ENCODE measurements around the gene MCUB.

MCUB gene

DNA sequence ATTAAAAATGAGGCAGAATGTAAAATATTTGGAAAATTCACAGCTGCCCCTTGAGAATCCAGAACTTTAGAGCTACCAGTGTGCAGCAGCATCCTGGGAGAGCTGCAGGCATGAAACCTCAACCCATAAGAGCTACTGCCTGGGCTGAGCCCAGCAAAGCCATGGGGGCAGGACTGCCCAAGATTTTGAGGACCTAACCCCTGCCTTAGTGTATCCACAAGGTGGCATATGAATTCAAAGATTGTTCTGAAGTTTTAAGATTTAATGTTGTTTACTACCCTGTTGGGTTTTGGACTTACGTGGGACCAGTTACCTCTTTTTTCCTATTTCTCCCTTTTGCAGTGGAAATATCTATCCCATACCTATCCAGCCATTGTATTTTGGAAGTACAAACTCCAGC, 116.8 kb downstream of the MCUB start:
- TF ChIP-seq GATA2 (IDR thresholded peaks at IDR 0.05; ENCODE audit: low read depth, low read length) (no peak), GATA3 (IDR thresholded peaks at IDR 0.05; ENCODE audit: low read depth, low read length) (no peak)

DNA sequence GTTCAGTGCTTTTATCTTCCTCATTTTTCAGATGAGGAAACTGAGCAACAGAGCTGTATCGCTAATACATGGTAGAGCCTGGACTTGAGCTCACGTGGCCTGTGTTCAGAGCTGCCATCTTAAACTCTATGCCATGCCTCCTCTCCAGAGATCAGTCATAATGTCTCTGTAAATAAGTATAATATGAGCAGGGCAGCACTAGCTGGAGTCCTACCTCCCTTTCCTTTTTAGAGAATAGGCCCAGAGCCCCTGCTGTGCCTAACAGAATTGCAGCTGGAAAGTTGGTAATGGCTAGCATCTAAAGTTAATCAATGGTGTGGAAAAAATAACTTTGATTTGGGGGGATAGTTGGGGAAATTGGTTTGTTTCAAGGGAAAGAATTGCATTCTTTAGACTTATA, 122.8 kb downstream of the MCUB start:
- no peak for TF ChIP-seq GATA2 (IDR thresholded peaks at IDR 0.05; ENCODE audit: low read depth, low read length)
- TF ChIP-seq GATA3 (IDR thresholded peaks at IDR 0.05; ENCODE audit: low read depth, low read length), result no peak

DNA sequence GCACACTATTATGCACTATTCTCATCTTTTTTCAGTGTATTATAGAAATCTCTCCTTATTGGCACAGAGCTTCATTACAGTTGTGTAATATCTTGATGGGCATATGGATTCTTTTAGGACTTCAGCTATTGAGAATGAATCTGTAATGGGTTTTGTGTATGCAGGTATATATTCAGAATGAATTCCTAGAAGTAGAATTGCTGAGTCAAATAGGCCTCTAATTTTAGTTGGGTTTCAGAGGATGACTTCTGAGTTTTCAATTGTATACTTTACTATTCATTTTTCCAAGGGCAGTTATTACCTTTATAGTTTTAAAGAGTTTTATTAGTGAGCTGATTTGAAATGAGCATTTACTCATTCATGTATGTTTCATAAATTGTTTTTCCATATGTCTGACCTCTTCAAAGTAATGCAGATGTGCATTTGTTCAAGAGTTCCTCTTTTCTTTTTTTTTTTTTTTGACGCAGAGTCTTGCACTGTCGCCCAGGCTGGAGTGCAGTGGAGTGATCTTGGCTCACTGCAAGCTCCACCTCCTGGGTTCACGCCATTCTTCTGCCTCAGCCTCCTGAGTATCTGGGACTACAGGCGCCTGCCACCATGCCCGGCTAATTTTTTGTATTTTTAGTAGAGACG, 123.7 kb downstream of the MCUB start:
- TF ChIP-seq GATA2 (IDR thresholded peaks at IDR 0.05; ENCODE audit: low read depth, low read length), result no peak
- no peak for TF ChIP-seq GATA3 (IDR thresholded peaks at IDR 0.05; ENCODE audit: low read depth, low read length)

DNA sequence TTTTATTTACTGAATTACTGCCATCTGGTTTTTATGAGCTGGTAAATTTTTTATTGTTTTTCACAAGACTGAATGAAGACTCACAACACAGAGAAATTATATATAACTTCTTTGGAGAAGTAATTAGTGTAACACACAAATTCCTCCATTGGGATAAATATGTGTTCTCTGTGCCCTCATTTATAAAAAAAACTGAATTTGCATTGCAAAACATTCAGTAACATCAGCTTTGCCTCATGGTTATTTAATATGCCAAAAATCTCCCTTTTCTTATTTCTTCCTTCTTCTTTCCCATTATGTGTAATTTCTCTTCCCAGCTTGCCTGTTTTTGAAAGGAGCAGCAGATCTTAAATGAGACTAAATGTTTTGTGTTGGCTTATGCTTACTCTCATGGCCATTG, 124.7 kb downstream of the MCUB start:
- TF ChIP-seq GATA2 (IDR thresholded peaks at IDR 0.05; ENCODE audit: low read depth, low read length) (no peak), GATA3 (IDR thresholded peaks at IDR 0.05; ENCODE audit: low read depth, low read length) (no peak)

DNA sequence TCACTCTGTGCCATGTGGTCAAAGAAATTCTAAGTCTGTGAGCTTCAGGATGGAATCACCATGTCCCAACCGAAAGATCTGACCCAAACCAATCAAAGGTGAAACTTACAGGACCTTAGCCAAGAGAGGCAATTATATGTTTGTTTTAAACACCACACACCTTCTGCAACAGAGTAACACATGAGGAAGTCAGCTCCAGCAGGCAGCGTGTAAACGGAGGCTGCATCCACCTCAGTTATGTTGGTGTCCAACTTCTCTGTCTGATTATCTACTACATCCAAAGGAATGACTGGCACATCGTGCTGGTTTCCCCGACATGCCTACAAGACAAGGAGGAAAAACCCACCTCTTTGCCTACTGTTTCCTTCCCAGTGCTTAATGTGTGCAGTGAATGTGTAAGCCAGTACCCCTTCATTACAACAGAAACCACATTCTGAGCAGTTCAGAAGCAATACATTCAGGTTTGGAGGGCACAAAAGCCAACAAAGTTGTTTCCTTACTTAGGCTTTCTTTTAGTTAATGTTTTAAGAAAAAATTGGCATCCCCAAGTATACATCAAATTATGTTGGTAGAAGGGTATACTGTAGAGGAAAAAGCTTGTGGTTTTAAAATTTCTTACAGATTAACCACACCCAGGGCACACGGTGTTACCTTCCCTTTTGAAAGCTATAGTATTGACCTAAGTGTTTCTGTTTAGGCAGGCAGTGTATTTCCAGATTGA, 130.8 kb downstream of the MCUB start:
- TF ChIP-seq GATA3 (IDR thresholded peaks at IDR 0.05; ENCODE audit: low read depth, low read length) (no peak), GATA2 (IDR thresholded peaks at IDR 0.05; ENCODE audit: low read depth, low read length) (no peak)

DNA sequence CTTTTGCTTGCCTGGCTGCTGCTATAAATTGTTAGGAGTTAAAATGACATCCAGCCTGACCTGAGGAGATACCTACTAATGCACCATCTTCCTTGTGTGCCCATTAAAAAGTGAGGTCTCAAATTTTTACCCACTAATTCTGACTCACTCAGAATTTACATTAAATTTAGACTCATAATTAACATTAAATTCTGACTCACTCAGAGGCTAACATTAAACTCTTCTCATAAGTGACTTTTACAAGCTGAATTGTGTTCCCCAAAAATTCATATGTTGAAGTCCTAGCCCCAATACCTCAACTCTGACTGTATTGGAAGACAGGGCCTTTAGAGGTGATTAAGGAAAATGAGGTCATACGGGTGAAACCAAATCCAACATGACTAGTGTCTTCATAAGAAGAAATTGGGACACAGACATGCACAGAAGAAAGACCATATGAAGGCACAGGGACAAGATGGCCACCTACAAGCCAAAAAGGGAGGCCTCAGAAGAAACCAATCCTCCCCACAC, 131.4 kb downstream of the MCUB start:
- no peak for TF ChIP-seq GATA2 (IDR thresholded peaks at IDR 0.05; ENCODE audit: low read depth, low read length)
- TF ChIP-seq GATA3 (IDR thresholded peaks at IDR 0.05; ENCODE audit: low read depth, low read length), result no peak

DNA sequence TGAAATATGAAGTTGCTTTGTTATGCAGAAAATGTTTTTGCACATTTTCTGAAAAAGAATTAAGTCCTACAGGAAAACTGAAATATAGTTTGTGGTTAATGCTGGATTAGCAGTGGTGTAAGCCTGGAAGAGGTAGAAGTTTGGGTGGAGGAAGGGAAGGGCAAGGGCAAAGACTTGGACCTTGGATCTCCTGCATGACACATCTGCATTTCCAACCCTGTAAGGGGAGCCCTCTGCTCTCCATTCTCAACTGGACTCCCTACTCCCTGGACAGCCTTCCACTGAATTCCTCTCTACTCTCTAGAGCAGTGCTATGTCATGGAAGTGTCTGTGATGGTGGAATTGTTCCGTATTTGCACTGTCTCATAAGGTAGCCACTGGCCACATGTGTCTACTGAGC, 138.6 kb downstream of the MCUB start:
- no peak for TF ChIP-seq GATA3 (IDR thresholded peaks at IDR 0.05; ENCODE audit: low read depth, low read length)
- no peak for TF ChIP-seq GATA2 (IDR thresholded peaks at IDR 0.05; ENCODE audit: low read depth, low read length)

DNA sequence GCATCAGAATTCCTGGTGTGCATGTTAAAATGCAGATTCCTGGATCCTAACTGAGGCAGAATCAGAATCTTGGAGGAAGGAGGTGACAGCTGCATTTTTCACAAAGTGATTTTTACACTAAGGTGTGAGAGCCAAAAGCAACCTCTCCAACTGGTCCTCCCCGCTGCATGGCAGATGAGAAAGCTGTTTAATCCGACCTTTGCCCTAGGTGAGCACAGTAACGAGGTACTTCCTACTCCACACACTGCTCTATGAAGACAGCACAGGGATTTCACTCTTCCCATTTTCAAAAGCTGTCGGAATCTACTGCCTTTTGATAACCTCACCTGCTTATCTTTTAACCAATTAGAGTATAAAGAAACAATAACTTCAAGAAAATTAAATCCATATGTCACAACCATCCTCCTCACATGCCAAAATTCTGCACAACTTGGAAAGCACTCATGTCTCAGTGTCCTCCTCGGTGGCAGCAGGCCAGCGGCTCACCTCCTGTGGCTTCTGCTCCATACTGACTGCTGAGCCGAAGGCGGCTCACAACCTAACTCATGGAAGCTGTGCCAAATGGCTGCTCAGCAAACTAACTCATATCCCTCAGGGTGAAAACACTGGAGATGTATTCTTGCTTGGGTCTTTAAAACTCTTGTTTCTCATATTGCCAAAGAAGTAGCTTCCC, 139.6 kb downstream of the MCUB start:
- TF ChIP-seq GATA3 (IDR thresholded peaks at IDR 0.05; ENCODE audit: low read depth, low read length) (no peak), GATA2 (IDR thresholded peaks at IDR 0.05; ENCODE audit: low read depth, low read length) (no peak)

DNA sequence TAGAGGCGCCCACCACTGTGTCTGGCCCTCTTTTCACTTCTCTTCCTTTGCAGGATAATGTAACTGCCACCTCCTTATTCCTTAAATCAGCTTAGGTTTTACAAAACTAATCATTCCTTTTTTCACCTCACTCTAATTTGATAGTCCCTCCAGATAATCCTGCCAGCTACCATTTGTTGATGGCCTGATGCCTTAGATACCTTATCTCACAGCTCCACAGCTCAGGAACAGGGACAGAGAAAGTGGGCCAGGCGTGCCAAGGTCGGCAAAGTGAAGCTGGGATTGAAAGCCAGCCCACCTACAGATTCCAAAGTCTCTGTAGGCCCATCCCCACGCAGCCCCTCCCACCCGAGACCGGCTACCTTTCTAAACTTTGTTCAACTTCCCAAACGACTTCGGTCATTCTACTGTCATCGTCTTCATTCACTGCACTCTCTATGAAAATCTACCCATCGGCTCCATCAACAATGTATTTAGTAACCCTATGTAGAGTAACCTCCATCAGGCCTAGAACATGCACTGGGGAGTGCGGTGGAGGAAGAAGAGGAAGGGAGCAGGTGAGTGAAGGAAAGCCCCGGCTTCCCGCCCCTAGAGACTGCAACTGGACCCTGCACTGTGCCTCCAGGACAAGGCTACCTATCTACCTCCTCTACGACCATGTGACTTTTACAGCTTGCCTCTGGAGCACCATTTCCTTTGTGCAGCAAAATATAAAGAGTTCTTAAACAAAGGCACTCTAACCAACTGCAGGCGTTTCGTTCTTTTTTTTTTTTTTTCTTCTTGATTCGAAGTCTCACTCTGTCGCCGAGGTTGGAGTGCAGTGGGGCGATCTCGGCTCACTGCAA, 141.7 kb downstream of the MCUB start:
- TF ChIP-seq GATA3 (IDR thresholded peaks at IDR 0.05; ENCODE audit: low read depth, low read length) (no peak), GATA2 (IDR thresholded peaks at IDR 0.05; ENCODE audit: low read depth, low read length) (no peak)

DNA sequence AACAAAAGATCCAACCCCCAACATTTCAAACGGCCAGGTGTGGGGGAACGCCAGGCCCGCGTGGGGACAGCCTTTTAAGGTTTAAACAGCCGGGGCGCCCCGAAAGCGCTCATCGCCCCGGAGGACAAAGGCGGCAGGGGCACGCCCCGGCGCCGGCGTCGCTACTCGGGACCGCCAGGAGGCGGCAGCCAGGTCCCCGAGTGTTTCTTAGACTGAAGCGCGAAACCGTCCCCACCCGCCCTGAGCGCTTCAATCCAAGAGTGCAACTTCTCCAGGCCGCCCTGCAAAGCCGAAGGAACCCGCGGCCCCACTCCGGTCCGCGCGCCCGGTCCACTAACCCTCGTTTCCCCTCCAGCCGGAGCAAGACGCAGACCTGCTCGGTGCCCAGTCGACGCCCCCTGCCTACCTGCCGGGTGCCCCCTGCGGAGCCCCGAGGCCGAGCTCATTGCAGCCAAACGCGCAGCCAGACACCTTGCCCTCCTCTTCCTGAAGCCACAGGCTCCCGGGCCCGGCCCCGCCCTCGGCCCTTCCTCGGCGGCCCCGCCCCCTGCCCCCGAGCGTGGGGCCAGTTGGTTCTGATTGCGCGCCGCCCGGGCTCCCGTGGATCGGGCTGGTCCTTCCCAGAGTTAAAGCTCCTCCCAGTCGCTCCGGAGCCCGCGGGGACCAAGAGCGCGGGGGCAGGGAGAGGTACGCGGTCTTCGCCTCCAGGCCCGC, 143.1 kb downstream of the MCUB start, which contains the start of gene CASP6:
CASP6 (minus strand) TSS at position 496 of the 714 bp plus-strand sequence; CDS start at position 446, 50 bp downstream.
- no peak for TF ChIP-seq GATA3 (IDR thresholded peaks at IDR 0.05; ENCODE audit: low read depth, low read length)
- no peak for TF ChIP-seq GATA2 (IDR thresholded peaks at IDR 0.05; ENCODE audit: low read depth, low read length)

DNA sequence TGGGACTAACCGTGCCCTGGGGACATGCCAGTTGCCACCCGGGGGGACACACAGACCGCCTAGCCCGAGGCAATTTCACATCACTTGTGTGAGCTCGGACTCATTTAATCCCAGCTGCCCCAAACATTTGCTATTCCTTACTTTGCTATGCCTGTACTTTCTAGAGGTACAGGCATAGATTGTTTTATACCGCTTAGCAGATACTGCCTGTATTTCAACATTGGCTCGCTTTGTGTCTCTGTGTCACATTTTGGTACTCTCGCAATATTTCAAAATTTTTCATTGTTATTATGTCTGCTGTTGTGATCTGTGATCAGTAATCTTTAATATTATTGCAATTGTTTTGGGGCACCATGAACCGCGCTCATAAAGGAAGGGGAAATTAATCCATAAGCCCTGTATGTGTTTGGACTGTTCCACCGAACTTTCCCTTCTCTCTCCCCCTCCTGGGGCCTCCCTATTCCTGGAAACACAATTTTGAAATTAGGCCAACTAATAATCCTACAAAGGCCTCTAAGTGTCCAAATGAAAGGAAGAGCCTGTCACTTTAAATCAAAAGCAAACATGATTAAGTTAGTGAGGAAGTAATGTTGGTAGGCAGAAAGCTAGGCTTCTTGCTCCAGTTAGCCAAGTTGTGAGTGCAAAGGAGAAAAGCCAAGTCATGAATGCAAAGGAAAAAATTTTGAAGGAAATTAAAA, 143.8 kb downstream of the MCUB start:
- no peak for TF ChIP-seq GATA2 (IDR thresholded peaks at IDR 0.05; ENCODE audit: low read depth, low read length)
- no peak for TF ChIP-seq GATA3 (IDR thresholded peaks at IDR 0.05; ENCODE audit: low read depth, low read length)

DNA sequence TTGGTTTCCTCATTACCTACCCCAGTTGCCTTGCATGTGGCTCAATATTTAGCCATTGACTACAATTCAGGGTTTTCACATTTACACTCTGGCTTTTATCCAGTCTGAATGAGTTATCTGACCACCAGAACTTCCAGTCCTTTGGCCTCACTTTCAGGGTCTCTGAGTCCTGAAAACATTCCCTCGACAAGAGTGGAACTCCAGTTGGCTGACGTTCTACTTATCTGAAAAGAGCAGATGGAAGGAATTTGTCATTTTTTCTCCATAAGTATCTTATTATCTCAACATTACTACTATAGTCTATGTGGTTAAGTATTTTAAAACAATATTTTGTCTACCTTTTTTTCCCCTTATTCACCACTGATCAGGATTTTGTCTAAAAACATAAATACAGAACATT, 148.4 kb downstream of the MCUB start:
- TF ChIP-seq GATA3 (IDR thresholded peaks at IDR 0.05; ENCODE audit: low read depth, low read length) (no peak), GATA2 (IDR thresholded peaks at IDR 0.05; ENCODE audit: low read depth, low read length) (no peak)

DNA sequence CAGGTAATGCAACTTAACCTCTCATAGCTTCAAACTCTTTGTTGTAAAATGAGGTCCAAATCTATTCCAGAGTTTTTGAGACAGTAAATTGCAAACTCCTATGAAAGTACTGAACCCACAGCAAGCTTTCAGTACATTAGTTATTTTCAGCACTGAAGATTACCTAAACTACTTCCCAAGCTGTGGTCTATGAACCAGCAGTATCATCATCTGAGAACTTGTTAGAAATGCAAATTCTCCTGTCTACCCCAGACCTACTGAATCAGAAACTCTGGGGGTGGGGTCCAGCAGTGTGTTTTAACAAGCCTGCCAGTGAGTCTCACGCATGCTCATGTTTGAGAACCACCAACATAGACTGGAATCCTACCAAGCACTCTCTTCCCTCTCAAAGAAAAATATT, 148.9 kb downstream of the MCUB start:
- no peak for TF ChIP-seq GATA2 (IDR thresholded peaks at IDR 0.05; ENCODE audit: low read depth, low read length)
- no peak for TF ChIP-seq GATA3 (IDR thresholded peaks at IDR 0.05; ENCODE audit: low read depth, low read length)
